PFSK-1 (cell line): Measurements from ENCODE around the gene HDHD5.

Source experiments
- FOXP2 ChIP-seq: optimal IDR thresholded peaks from 2 replicates; pipeline ENCODE3; 2011; ENCODE audit warnings: borderline replicate concordance, control low read depth, inconsistent platforms; ENCODE audit not compliant: insufficient read depth; ENCODE audit errors: extremely low read length, extremely low read depth
- POLR2AphosphoS5 ChIP-seq: IDR thresholded peaks from 2 replicates; pipeline ENCODE4 v1.6.1; 2012; ENCODE audit warnings: low read depth, mild to moderate bottlenecking, control low read depth, low read length, moderate library complexity
- REST ChIP-seq, 2 experiments: IDR thresholded peaks; 2 replicates each; pipeline versions ENCODE4 v1.6.1 to v1.8.0; 2011 to 2012; ENCODE audit warnings: low read depth in 2 of 2, low read length in 2 of 2, control low read depth in 1 of 2, inconsistent platforms in 1 of 2, mild to moderate bottlenecking in 1 of 2, moderate library complexity in 1 of 2; ENCODE audit not compliant: insufficient read depth in 1 of 2
- SIN3A ChIP-seq: IDR thresholded peaks from 2 replicates; pipeline ENCODE4 v1.6.1; 2012; ENCODE audit warnings: mild to moderate bottlenecking, low read length, moderate library complexity, borderline replicate concordance; ENCODE audit not compliant: insufficient read depth
- TAF1 ChIP-seq: IDR thresholded peaks from 2 replicates; pipeline ENCODE4 v1.6.1; 2012; ENCODE audit warnings: low read length, control low read depth, borderline replicate concordance; ENCODE audit not compliant: insufficient read depth

Gene HDHD5

GRCh38 chr22:17107547-17107810 is 51.6 kb downstream of the HDHD5 start:
- TF ChIP-seq SIN3A = no peak
- TF ChIP-seq POLR2AphosphoS5 = no peak
- no peak for TF ChIP-seq REST (IDR thresholded peaks at IDR 0.05; ENCODE audit: insufficient read depth in 1 of 2, low read depth in 2 of 2, low read length in 2 of 2)
- no peak for TF ChIP-seq FOXP2
- no peak for TF ChIP-seq TAF1

- TF ChIP-seq TAF1 (no peak), REST (IDR thresholded peaks at IDR 0.05; ENCODE audit: insufficient read depth in 1 of 2, low read depth in 2 of 2, low read length in 2 of 2) (no peak)
Measured at GRCh38 chr22:17106785-17107546, 52.1 kb downstream of the HDHD5 start.

- TF ChIP-seq REST (IDR thresholded peaks at IDR 0.05; ENCODE audit: insufficient read depth in 1 of 2, low read depth in 2 of 2, low read length in 2 of 2) (no peak), SIN3A (no peak), FOXP2 (no peak), TAF1 (no peak), POLR2AphosphoS5 (no peak)
Measured at GRCh38 chr22:17106161-17106784, 52.8 kb downstream of the HDHD5 start.

- TF ChIP-seq REST (IDR thresholded peaks at IDR 0.05; ENCODE audit: insufficient read depth in 1 of 2, low read depth in 2 of 2, low read length in 2 of 2) = no peak
- TF ChIP-seq POLR2AphosphoS5 = no peak
- no peak for TF ChIP-seq FOXP2
- TF ChIP-seq SIN3A = no peak
- no peak for TF ChIP-seq TAF1
Measured at GRCh38 chr22:17105143-17106129, 53.6 kb downstream of the HDHD5 start.
